Right forelimb (tissue), 1 donor: ENCODE data around the gene IRX5.

Experiments
- DNase-seq: peaks from one replicate; pipeline ENCODE4 v3.0.0-alpha.2; 2018

Gene IRX5

DNA sequence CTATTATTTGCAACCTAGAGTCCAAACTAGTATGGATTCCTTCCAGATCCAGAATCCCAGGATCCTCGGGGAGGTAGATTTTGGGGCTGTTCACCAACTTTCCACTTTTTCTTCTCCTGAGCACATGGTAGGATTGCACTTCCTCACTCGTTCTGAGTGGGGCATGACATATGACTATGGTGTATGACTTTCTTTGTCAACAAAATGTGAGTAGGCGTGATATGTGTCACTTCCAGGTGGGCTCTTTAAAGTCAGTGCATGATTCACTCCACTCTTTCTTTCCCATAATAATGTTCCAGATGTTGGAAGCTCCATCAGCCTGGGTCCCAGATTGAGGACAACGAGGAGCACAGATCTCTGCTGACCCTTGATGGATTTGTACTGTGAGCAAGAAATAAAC is 21.5 kb downstream of the IRX5 start:
- DNase-seq: no peak

DNA sequence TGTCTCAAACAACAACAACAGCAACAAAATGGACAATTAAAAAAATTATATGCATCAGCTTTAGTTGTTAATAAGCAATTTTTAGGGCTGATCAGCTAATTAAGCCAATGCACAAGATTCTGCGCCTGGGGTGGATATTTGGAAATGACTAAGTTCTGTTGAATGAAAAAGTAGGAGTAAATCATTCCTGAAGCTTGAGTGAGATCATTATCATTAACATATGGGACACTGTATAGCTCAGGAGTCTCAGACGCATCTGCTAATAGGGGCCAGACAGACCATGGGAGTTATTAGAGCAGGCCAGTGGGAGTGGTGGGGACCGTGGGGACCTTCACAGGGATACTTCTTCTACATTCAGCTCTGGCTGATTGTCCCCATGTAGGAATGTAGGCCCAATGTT is 22.8 kb downstream of the IRX5 start:
- DNase-seq: no peak

DNA sequence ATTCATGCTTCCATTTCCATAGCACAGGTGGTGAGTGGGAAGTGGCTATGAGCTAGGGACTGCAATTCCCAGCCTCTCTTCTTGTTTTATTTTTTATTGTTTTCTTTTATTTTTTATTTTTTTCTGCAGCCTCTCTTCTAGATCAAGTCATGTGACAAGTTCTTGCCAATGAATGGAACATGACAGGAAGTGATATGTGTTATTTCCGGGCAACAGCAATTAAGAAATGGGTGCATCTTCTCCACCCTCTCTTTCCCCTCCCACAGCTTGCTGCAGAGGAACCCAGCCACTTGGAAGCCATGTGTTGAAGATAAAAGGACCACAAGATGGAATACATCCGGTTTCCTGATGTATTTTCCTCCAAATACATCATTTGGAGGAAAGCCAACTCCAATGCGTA is 23.6 kb downstream of the IRX5 start:
- DNase-seq: no peak

DNA sequence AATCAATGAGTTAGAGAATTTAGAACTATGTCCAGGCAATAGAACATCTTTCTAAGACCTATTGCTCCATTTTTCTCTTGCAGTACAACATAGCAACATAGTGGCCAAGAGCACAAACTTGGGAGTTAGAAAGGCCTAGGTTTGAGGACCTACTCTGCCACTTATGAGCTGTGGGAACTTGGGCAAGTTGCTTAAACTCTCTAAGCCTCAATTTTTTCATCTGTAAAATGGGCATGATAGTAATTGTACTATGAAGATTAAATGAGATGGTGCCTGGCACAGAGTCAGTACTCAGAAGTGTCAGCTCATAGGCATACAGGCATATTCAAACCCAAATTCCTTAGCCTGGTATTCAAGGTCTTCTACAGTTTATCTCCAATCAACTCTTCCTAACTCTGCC is 25.1 kb downstream of the IRX5 start:
- no peak for DNase-seq

DNA sequence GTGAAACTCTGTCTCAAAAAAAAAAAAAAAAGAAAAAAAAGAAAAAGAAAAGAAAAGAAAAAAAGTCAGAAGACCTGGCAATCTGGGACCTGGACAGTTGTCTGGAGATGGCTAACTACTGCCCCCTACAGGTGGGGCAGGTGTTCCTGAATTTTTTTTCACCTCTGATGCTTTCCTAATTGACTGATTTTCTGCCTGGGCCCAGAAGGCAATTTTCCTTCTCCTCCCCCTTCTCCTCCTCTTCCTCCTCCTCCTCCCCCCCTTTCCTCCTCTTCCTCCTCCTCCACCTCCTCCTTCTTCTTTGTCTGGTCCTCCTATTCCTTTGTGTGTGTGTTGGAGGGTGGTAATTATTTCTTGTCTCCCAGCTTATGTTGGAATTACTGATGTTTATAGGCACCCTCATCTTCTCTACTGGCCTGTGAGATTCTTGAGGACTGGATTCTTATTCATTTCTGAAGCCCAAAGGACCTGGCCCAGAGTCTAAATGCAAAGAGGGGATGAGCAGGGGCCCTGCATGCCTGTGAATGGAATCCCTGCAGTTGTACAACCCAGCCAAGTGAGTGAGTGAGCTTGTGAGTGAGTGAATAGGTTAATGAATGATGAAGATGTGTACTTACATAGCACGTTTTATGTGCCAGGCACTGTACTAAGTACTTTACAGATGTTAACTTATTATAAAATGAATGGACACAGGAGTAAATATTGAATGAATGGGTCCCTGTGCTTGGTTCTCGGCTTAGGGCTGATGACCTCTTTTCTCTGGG is 26.9 kb downstream of the IRX5 start:
- no peak for DNase-seq

DNA sequence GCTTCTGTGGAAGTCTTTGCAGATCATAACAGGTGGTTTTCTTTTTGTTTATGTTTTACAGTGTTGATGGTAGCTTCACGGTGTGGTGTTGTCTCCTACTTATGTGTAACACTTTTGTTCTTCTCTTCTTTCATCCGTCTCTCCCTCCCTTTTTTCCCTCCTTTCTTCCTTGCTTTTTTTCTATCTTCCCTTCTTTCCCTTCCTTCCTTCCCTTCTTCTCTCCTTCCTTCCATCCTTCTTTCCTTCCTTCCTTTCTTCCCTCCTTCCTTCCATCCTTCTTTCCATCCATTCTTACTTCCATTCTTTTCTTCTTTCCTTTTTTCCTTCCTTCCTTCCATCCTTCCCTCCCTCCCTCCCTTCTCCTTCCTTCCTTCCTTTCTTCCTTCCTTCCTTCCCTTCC is 31.4 kb downstream of the IRX5 start:
- no peak for DNase-seq

DNA sequence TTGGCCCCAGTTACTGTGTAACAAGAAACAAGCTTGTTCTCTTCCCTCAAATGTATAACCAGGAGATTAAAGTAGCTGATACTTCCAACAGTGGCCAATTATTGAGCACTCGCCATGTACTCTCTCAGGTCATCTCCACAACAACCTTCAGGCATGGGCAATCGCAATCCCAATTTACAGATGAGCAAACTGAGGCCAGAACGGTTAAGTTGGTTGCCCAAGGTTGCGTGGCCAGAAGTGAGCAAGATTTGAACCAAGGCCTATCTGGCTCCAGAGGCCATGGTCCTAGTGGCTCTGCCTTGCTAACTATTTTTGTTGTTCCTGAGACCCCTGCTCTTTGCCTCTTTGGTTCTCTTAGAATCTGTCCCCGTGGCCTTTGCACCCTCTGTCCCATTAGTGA is 33.6 kb downstream of the IRX5 start:
- DNase-seq: peak; percentile 5

DNA sequence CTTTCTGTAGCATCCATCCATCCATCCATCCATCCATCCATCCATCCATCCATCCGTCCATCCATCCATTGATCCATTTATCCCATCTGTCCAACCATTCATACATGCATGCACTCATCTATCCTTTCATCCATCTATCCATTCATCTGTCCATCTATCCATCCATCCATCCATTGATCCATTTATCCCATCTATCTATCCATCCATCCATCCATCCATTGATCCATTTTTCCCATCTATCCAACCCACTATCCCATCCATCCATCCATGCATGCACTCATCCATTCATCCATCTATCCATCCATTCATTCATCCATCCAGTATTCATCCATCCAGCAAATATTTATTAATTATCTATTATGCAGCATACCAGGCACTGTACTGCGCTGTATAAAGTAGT is 34.8 kb downstream of the IRX5 start:
- no peak for DNase-seq

DNA sequence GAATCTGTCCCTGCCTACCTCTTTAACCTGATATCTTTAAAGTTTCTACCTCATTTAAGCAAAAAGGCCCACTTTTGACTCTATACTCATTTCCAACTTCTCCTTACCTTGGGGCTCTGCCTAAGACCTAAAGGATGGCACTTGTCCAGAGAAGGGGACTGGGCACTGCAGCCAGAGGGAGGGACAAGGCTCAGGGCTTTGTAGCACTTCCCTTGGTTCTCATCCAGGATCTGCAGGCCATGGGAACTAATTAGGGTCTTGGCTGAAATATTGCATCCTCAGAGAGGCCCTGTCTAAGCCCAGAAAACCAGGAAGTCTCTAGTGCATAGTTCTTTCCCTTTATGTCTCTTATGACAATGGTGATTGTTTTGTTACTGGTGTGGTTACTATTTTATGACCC is 37.3 kb downstream of the IRX5 start:
- no peak for DNase-seq

DNA sequence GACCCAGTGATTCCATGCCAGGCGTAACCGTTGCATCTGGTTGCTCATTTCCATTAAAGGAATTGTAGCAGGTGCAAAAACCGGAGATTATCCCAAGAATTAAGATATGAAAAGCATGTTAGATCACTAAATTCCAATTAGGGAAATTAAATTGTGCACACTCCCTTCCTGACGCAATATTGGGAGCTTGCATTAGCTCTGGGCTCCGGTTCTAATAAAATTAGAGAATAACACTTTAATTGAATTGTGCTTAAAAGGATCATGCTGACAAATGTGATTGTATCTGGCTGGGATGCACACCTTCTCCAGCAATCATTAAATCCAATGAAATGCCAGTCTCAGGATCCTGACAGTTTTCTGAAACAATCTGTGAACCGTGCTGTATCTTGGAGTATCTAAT is 38.1 kb downstream of the IRX5 start:
- DNase-seq: no peak

DNA sequence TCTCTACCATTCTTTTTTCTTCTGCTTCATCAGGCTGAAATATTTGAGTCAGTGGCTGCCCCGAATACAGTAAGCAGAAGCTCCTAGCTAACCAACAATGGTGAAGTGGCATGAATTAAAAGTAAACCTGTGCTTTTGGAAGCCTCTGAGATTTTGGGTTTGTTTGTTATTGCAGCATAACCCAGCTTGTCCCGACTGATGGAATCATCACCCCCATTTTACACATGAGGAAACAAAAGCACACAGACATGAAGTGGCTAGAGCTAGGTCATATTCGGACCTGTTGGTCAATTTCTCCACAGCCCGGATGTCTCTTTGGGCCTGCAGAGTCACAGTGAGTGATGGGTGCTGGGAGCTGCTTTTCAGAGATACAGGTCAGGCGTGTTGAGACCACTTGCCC is 39.4 kb downstream of the IRX5 start:
- DNase-seq: no peak

DNA sequence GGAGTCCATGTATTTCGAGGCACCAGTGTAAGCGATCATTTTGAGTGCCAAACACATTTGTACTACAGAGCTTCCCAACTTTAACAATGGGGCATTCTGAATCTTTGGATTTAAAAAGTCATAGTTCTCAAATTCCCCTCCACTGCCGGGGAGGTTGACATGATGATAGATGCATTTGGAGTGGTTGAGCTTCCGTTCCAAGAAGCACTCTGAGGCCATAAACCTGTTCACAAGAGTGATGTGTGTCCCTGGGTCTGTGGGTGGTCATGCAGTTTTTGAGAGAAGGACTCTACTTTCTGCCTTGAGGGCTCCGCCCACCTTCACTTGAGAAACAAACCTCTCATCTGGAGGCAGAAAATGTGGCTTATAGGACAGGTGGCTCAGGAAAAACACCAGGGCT is 43.7 kb downstream of the IRX5 start:
- peak; percentile 36 for DNase-seq

DNA sequence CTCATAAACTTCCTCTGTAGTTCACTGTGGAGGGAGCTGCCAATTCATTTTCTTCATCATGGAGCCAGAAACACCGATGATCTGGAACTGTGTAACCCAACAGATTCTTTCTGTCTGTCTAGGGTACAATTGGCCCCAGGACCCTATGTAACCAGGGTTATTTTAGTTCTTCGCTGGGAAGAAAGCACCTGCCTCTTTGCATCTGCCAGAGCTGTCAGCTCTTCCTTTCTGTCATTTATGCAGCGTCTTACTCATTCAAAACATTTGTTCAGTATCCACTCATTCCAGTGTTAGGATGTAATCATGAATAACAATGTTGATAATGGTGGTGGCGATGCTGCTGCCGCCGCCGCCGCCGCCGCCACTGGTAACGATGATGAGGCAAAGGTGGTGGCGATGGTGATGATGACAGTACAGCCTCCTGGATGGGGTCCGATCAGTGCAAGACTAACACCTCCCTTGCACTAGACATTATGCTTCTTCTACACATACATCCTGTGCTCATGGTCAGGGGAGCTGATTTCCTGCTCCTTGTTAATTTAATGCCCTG is 46.1 kb downstream of the IRX5 start:
- DNase-seq: peak; percentile 18

DNA sequence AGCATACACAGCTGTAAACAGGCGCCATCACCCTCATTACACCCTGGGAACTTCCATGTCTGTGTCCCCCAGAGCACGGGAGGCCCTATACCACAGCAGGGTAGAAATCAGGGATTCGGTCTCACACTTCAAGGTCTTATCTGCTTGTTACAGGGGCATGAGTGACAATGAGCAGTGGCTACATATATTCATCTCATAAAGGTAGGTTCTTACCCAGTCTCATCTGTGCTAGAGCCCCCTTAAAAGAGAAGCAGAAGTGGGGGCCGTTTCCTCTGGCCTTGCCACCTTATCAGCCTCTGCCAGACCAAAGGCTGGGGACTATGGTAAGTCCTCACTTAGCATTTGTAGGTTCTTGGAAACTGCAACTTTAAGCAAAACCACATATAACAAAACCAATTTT is 46.5 kb downstream of the IRX5 start:
- peak; percentile 27 for DNase-seq

DNA sequence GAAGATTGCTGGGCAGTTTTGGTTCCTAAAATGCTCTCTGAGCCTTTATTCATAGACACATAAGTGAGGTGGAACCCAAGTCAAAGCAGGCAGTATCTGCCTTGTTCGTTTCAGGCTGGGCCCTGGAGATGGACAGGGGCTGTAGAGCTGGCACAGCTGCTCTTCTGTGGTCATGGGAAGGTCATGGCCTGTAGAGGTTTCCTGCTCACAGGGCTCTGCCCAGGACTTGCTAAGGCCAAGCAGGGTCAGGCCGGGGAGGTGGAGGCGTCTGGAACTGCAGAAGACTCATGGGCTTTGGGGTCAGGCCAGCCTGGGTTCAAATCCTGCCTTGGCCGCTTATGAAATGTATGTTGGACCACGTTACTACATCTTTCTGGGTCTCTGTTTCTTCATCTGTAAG is 50.2 kb downstream of the IRX5 start:
- DNase-seq: no peak
